Jurkat, Clone E6-1 (cell line): ENCODE data around the gene CD82.
"Not testable (repeated sequence)": the region's sequence is repeated elsewhere in the genome, so short reads cannot be mapped to it uniquely, and the experiment has no call there.

Source experiments
- DNase-seq: peaks from one replicate; pipeline ENCODE4 v3.0.0-alpha.2; 2011; ENCODE audit warnings: low read depth, low spot score
- H3K4me3 ChIP-seq: 2 replicates; pipeline ENCODE4 v1.5.1; 2011; ENCODE audit warnings: mild to moderate bottlenecking, low read length, control low read depth, moderate library complexity

The CD82 gene

GRCh38 chr11:44643217-44643616 is 77.8 kb downstream of the CD82 start:
- no peak for DNase-seq
- H3K4me3 ChIP-seq = no peak overlapping the region

GRCh38 chr11:44645827-44646226 is 80.4 kb downstream of the CD82 start:
- no peak for DNase-seq
- H3K4me3 ChIP-seq = no peak overlapping the region

- not testable (repeated sequence) for DNase-seq, H3K4me3 ChIP-seq
These were observed 81.9 kb downstream of the CD82 start for GRCh38 chr11:44647255-44647955.

GRCh38 chr11:44648109-44648508 is 82.6 kb downstream of the CD82 start:
- no peak for DNase-seq
- no peak overlapping the region for H3K4me3 ChIP-seq

- H3K4me3 ChIP-seq = no peak overlapping the region
- DNase-seq = no peak
These were observed 86.2 kb downstream of the CD82 start for GRCh38 chr11:44651535-44652155.

- no peak overlapping the region for H3K4me3 ChIP-seq
- DNase-seq = no peak
These were observed 87.6 kb downstream of the CD82 start for GRCh38 chr11:44652901-44653644.

- no peak overlapping the region for H3K4me3 ChIP-seq
- no peak for DNase-seq
These were observed 88.6 kb downstream of the CD82 start for GRCh38 chr11:44654057-44654456.

GRCh38 chr11:44654596-44654995 is 89.1 kb downstream of the CD82 start:
- no peak overlapping the region for H3K4me3 ChIP-seq
- DNase-seq = no peak

- no peak overlapping the region for H3K4me3 ChIP-seq
- DNase-seq = no peak
These were observed 92.5 kb downstream of the CD82 start for GRCh38 chr11:44657836-44658505.

GRCh38 chr11:44658506-44658850 is 93.0 kb downstream of the CD82 start:
- DNase-seq = peak; percentile 2
- H3K4me3 ChIP-seq = no peak overlapping the region

GRCh38 chr11:44659641-44660040 is 94.2 kb downstream of the CD82 start:
- DNase-seq = no peak
- H3K4me3 ChIP-seq = no peak overlapping the region

GRCh38 chr11:44660535-44660934 is 95.1 kb downstream of the CD82 start:
- DNase-seq, H3K4me3 ChIP-seq: not testable (repeated sequence)

GRCh38 chr11:44661311-44661717 is 95.9 kb downstream of the CD82 start:
- no peak overlapping the region for H3K4me3 ChIP-seq
- DNase-seq = no peak
